Stomach (tissue), 9 donors: ENCODE measurements around the gene CYB5R4. TPM values are rescaled to one million over a fixed set of nuclear protein-coding genes. Genes with fewer than 3 reads are reported as not detected.

Experiments used
- DNase-seq, 2 donors: peaks; one replicate each; pipeline versions ENCODE4 v3.0.0 to v3.0.0-alpha.2; 2013 to 2019
- H3K27ac ChIP-seq, 5 donors: fragments of 200-600 bp in 4 of 5; sonication (generic) in 4 of 5; one replicate each; pipeline ENCODE4 v1.5.1; 2013 to 2019; ENCODE audit warnings: mild to moderate bottlenecking in 1 of 5, moderate library complexity in 1 of 5
- H3K27me3 ChIP-seq, 3 donors: fragments of 200-600 bp; sonication (generic); one replicate each; pipeline ENCODE4 v1.5.1; 2017 to 2019; ENCODE audit warnings: mixed run types in 1 of 3
- H3K36me3 ChIP-seq, 4 donors: fragments of 200-600 bp; sonication (generic); 1 replicate in 3 of 4; 2 replicates in 1 of 4; pipeline ENCODE4 v1.5.1; 2016 to 2019
- H3K4me1 ChIP-seq, 4 donors: fragments of 200-600 bp; sonication (generic); one replicate each; pipeline ENCODE4 v1.5.1; 2016 to 2019
- H3K4me3 ChIP-seq, 4 donors: fragments of 200-600 bp; sonication (generic) in 3 of 4; one replicate each; pipeline ENCODE4 v1.5.1; 2016 to 2019; ENCODE audit warnings: mild to moderate bottlenecking in 1 of 4
- H3K9me3 ChIP-seq, 4 donors: fragments of 200-600 bp; sonication (generic); one replicate each; pipeline ENCODE4 v1.5.1; 2016 to 2019
- CTCF ChIP-seq, 7 experiments: fragments of 450-650 bp in 4 of 7; fragments of 200-600 bp in 3 of 7; sonication (generic) in 3 of 7; IDR thresholded peaks; one replicate each; pipeline ENCODE4 v1.5.1; 2016 to 2019; ENCODE audit warnings: antibody characterized with exemption in 7 of 7, control low read depth in 2 of 7, mild to moderate bottlenecking in 1 of 7
- EP300 ChIP-seq: sonication (generic); formaldehyde crosslinking; IDR thresholded peaks from one replicate; pipeline ENCODE4 v1.6.1; 2017; ENCODE audit warnings: antibody characterized with exemption
- POLR2A ChIP-seq, 4 donors: fragments of 450-650 bp; IDR thresholded peaks; one replicate each; pipeline ENCODE4 v1.6.1; 2016; ENCODE audit warnings: antibody characterized with exemption in 4 of 4, control low read depth in 2 of 4, mild to moderate bottlenecking in 1 of 4, moderate library complexity in 1 of 4
- POLR2AphosphoS5 ChIP-seq, 3 donors: sonication (generic); formaldehyde crosslinking; IDR thresholded peaks; one replicate each; pipeline ENCODE4 v1.6.1; 2016; ENCODE audit warnings: antibody characterized with exemption in 3 of 3
- WGBS, 5 donors: extraction: QIAGEN DNeasy Blood & Tissue Kit in 3 of 5; methylation state at CpG; one replicate each; pipeline versions ENCODE4 v1.1.5 to v1.1.7; 2013 to 2018; 5-methylcytosine and 5-hydroxymethylcytosine counted together
- intact Hi-C: fragments of 100-400 bp; cut with DNase I; formaldehyde crosslinking; loops from one replicate; pipeline ENCODE4 v1.15.1; 2023; ENCODE audit warnings: low total_unique reads
- polyA plus RNA-seq, 3 donors: library from polyadenylated mRNA; stranded (reverse); fragments of 200-250 nt; gene quantifications; one replicate each; pipeline ENCODE4 v1.2.3, GENCODE V29; 2013
- total RNA-seq, 5 donors: library from RNA; depleted of rRNA; stranded (reverse); fragments of >200 nt; gene quantifications; one replicate each; pipeline versions ENCODE4 v1.1.0 to v1.2.3, GENCODE V29; 2014 to 2016
- donor health status: healthy with polysubstance abuse.
- donor health status: Bipolar disorder and iron deficiency.
- donor health status: healthy.

The CYB5R4 gene
- total and polyA plus RNA-seq, 8 donors: 0.89 to 50.7 (median 12.4) TPM

- peaks cover 6 to 37% (median 37%) of the 10 kb centered on the region in 3 donors for H3K27me3 ChIP-seq
- H3K36me3 ChIP-seq: no peaks in the 10 kb centered on the region
- no peak overlapping the region for H3K27ac ChIP-seq
- peaks cover 0 to 18% (median 14%) of the 10 kb centered on the region in 4 donors for H3K4me1 ChIP-seq
- 75 to 86% (median 77%) methylated on average over 2 of the region's 2 CpGs for WGBS, 5 donors
- H3K4me3 ChIP-seq: no peak overlapping the region
- TF ChIP-seq EP300: no peak
- TF ChIP-seq POLR2A (IDR thresholded peaks at IDR 0.05): no peak
- TF ChIP-seq POLR2AphosphoS5 (IDR thresholded peaks at IDR 0.05): no peak
- no peak for TF ChIP-seq CTCF (IDR thresholded peaks at IDR 0.05)
- intact Hi-C loops: no loop called here
- no peaks in the 10 kb centered on the region for H3K9me3 ChIP-seq
- no peak for DNase-seq
These were observed 10.4 kb upstream of the CYB5R4 start for GRCh38 chr6:83849127-83849526.

- 77 to 84% (median 83%) methylated on average over 3 of the region's 3 CpGs for WGBS, 5 donors
- no peak for DNase-seq
- Histone ChIP-seq H3K4me3 (no peak overlapping the region), H3K9me3 (no peaks in the 10 kb centered on the region), H3K4me1 (peaks cover 0 to 23% (median 15%) of the 10 kb centered on the region in 4 donors), H3K27ac (no peak overlapping the region), H3K36me3 (no peaks in the 10 kb centered on the region), H3K27me3 (peaks cover 6 to 42% (median 37%) of the 10 kb centered on the region in 3 donors)
- intact Hi-C loops: no loop called here
- TF ChIP-seq CTCF (IDR thresholded peaks at IDR 0.05) (no peak), EP300 (no peak), POLR2AphosphoS5 (IDR thresholded peaks at IDR 0.05) (no peak), POLR2A (IDR thresholded peaks at IDR 0.05) (no peak)
These were observed 9.9 kb upstream of the CYB5R4 start for GRCh38 chr6:83849610-83850009.

- TF ChIP-seq EP300 (no peak), POLR2AphosphoS5 (IDR thresholded peaks at IDR 0.05) (no peak)
- DNase-seq: no peak
- Histone ChIP-seq H3K27ac (peak overlapping the region in 1 of 5 donors; percentile 29), H3K4me1 (peaks cover 0 to 24% (median 15%) of the 10 kb centered on the region in 4 donors), H3K9me3 (no peaks in the 10 kb centered on the region), H3K4me3 (peak overlapping the region; percentile 49 to 68 (median 55)), H3K27me3 (peaks cover 6 to 53% (median 44%) of the 10 kb centered on the region in 3 donors), H3K36me3 (no peaks in the 10 kb centered on the region)
- WGBS, 5 donors: 12 to 21% (median 15%) methylated on average over 16 of the region's 16 CpGs
- intact Hi-C loops: no loop called here
These were observed 6.8 kb upstream of the CYB5R4 start for GRCh38 chr6:83852528-83853177.

GRCh38 chr6:83853178-83854000 is 6.1 kb upstream of the CYB5R4 start, which contains the start of gene RIPPLY2:
RIPPLY2 (plus strand) TSS chr6:83853360; CDS start chr6:83853417, 57 bp downstream.
- no peaks in the 10 kb centered on the region for H3K36me3 ChIP-seq
- peak within 1 kb of the TSS; percentile 49 to 68 (median 55) for H3K4me3 ChIP-seq
- no peak for TF ChIP-seq EP300
- TF ChIP-seq POLR2A (IDR thresholded peaks at IDR 0.05): no peak
- no peak for TF ChIP-seq CTCF (IDR thresholded peaks at IDR 0.05)
- no peak for TF ChIP-seq POLR2AphosphoS5 (IDR thresholded peaks at IDR 0.05)
- peak in 1 of 2 donors; percentile 71 for DNase-seq
- no peaks in the 10 kb centered on the region for H3K9me3 ChIP-seq
- intact Hi-C loops: no loop called here
- peaks cover 0 to 24% (median 15%) of the 10 kb centered on the region in 4 donors for H3K4me1 ChIP-seq
- H3K27ac ChIP-seq: peak within 1 kb of the TSS in 1 of 5 donors; percentile 29
- peaks cover 6 to 53% (median 44%) of the 10 kb centered on the region in 3 donors for H3K27me3 ChIP-seq
- 1 to 4% (median 2%) methylated on average over 50 to 81 of the region's 81 CpGs for WGBS, 5 donors
